Gastrocnemius medialis (tissue), 4 donors: ENCODE measurements around the gene BCL11A.

Source experiments
- POLR2A ChIP-seq, 2 donors: fragments of 450-650 bp; IDR thresholded peaks; one replicate each; pipeline ENCODE4 v1.6.1; 2017; ENCODE audit warnings: antibody characterized with exemption in 2 of 2, mild to moderate bottlenecking in 2 of 2, moderate library complexity in 2 of 2
- TF ChIP-seq, protein P1 (sequence below), 5 experiments: fragments of 450-650 bp in 3 of 5; fragments of 200-600 bp in 2 of 5; sonication (generic) in 2 of 5; IDR thresholded peaks in 4 of 5; conservative IDR thresholded peaks in 1 of 5; 1 replicate in 4 of 5; 2 replicates in 1 of 5; pipeline ENCODE4 v1.5.1; 2016 to 2019; ENCODE audit warnings: antibody characterized with exemption in 5 of 5, mild to moderate bottlenecking in 3 of 5, moderate library complexity in 3 of 5

DNA sequence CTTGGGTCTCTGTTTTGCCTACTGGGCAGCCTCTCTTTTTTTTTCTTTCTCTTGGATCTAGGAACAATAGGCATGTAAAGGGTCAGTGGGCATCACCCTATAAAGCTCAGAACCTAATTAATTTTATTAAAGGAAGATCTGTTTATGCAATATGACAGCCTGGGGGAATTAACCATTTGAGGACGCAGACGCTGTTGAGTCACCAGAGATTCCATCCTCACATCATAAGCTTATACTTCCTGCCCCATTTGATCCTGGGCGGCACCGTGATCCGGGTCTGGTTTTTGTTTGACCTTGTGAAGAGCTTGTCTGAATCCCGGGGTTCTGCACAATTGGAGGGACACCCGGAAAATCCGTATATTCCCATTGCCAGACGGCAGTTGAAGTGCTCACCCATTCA lies 16.8 kb upstream of the BCL11A start:
- TF ChIP-seq, protein P1, sequence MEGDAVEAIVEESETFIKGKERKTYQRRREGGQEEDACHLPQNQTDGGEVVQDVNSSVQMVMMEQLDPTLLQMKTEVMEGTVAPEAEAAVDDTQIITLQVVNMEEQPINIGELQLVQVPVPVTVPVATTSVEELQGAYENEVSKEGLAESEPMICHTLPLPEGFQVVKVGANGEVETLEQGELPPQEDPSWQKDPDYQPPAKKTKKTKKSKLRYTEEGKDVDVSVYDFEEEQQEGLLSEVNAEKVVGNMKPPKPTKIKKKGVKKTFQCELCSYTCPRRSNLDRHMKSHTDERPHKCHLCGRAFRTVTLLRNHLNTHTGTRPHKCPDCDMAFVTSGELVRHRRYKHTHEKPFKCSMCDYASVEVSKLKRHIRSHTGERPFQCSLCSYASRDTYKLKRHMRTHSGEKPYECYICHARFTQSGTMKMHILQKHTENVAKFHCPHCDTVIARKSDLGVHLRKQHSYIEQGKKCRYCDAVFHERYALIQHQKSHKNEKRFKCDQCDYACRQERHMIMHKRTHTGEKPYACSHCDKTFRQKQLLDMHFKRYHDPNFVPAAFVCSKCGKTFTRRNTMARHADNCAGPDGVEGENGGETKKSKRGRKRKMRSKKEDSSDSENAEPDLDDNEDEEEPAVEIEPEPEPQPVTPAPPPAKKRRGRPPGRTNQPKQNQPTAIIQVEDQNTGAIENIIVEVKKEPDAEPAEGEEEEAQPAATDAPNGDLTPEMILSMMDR (IDR thresholded peaks at IDR 0.05 in 4 of 5, conservative IDR thresholded peaks at IDR 0.05 in 1 of 5), result no peak
- TF ChIP-seq POLR2A (IDR thresholded peaks at IDR 0.05), result no peak
